HG03565 (cell line): ENCODE data around the gene C1orf198.

Experiments used
- ATAC-seq: cut with Tn5 transposase; IDR thresholded peaks from one replicate; pipeline ENCODE4 v1.9.1; 2021; ENCODE audit warnings: mild to moderate bottlenecking, moderate library complexity; ENCODE audit not compliant: unreplicated experiment

The C1orf198 gene

GRCh38 chr1:230894032-230894431 is 25.7 kb upstream of the C1orf198 start:
- no peak for ATAC-seq

GRCh38 chr1:230892018-230892491 is 23.7 kb upstream of the C1orf198 start:
- ATAC-seq: no peak

GRCh38 chr1:230891413-230891812 is 23.1 kb upstream of the C1orf198 start:
- no peak for ATAC-seq

- ATAC-seq: no peak
Measured at GRCh38 chr1:230884646-230885045, 16.3 kb upstream of the C1orf198 start.

- ATAC-seq: no peak
Measured at GRCh38 chr1:230883967-230884366, 15.6 kb upstream of the C1orf198 start.

- no peak for ATAC-seq
Measured at GRCh38 chr1:230879778-230880177, 11.5 kb upstream of the C1orf198 start.

GRCh38 chr1:230878591-230878990 is 10.3 kb upstream of the C1orf198 start:
- ATAC-seq: no peak

- ATAC-seq: no peak
Measured at GRCh38 chr1:230877924-230878590, 9.7 kb upstream of the C1orf198 start.

GRCh38 chr1:230877146-230877923 is 9.0 kb upstream of the C1orf198 start:
- no peak for ATAC-seq

GRCh38 chr1:230876660-230877059 is 8.3 kb upstream of the C1orf198 start:
- no peak for ATAC-seq

GRCh38 chr1:230875370-230875769 is 7.0 kb upstream of the C1orf198 start:
- ATAC-seq: no peak

- no peak for ATAC-seq
Measured at GRCh38 chr1:230870916-230871315, 2.6 kb upstream of the C1orf198 start.

- no peak for ATAC-seq
Measured at GRCh38 chr1:230869500-230869899, 1.2 kb upstream of the C1orf198 start.

- ATAC-seq: peak; percentile 33
Measured at GRCh38 chr1:230868736-230869385, 540 bp upstream of the C1orf198 start.

GRCh38 chr1:230867101-230867902 is 1.0 kb downstream of the C1orf198 start:
- no peak for ATAC-seq

GRCh38 chr1:230866171-230867070 is 1.9 kb downstream of the C1orf198 start:
- ATAC-seq: no peak

GRCh38 chr1:230865062-230865817 is 3.1 kb downstream of the C1orf198 start:
- no peak for ATAC-seq

GRCh38 chr1:230864441-230864840 is 3.9 kb downstream of the C1orf198 start:
- no peak for ATAC-seq

- ATAC-seq: no peak
Measured at GRCh38 chr1:230863449-230863848, 4.9 kb downstream of the C1orf198 start.
